Astrocyte (in vitro differentiated cells and primary cell): ENCODE data around the gene NTN1. TPM values are rescaled to one million over a fixed set of nuclear protein-coding genes. Genes with fewer than 3 reads are reported as not detected.

Experiments
- DNase-seq: peaks from one replicate; pipeline ENCODE4 v3.0.0-alpha.2; 2010; ENCODE audit warnings: low read depth
- FAIRE-seq: peaks from 2 replicates; lab custom pipeline; 2011; peaks lifted over from hg19 to GRCh38; lab: Jason Lieb, UNC
- H2AFZ ChIP-seq: 2 replicates; pipeline ENCODE4 v1.6.0; 2012; ENCODE audit warnings: low read depth, low read length, inconsistent platforms
- H3K27ac ChIP-seq: 2 replicates; pipeline ENCODE4 v1.5.1; 2011; ENCODE audit warnings: low read depth, low read length, inconsistent platforms
- H3K27me3 ChIP-seq: 2 replicates; pipeline ENCODE4 v1.6.0; 2011; ENCODE audit warnings: low read length, inconsistent platforms; ENCODE audit not compliant: insufficient read depth
- H3K36me3 ChIP-seq: 2 replicates; pipeline ENCODE4 v1.5.1; 2011; ENCODE audit warnings: low read length, inconsistent platforms; ENCODE audit not compliant: insufficient read depth
- H3K4me1 ChIP-seq: 2 replicates; pipeline ENCODE4 v1.5.1; 2011; ENCODE audit warnings: low read length, inconsistent platforms; ENCODE audit not compliant: insufficient read depth
- H3K4me2 ChIP-seq: 2 replicates; pipeline ENCODE4 v1.6.0; 2012; ENCODE audit warnings: low read length, inconsistent platforms
- H3K4me3 ChIP-seq: 2 replicates; pipeline ENCODE4 v1.5.1; 2011; ENCODE audit warnings: low read depth, mild to moderate bottlenecking, low read length, inconsistent platforms; ENCODE audit not compliant: insufficient read depth
- H3K79me2 ChIP-seq: 2 replicates; pipeline ENCODE4 v1.6.0; 2012; ENCODE audit warnings: mild to moderate bottlenecking, low read length, inconsistent platforms; ENCODE audit not compliant: insufficient read depth
- H3K9ac ChIP-seq: 2 replicates; pipeline ENCODE4 v1.6.0; 2012; ENCODE audit warnings: mild to moderate bottlenecking, low read length, inconsistent platforms
- H3K9me3 ChIP-seq: 2 replicates; pipeline ENCODE4 v1.5.1; 2012; ENCODE audit warnings: low read depth, mild to moderate bottlenecking, low read length, inconsistent platforms; ENCODE audit not compliant: insufficient read depth
- H4K20me1 ChIP-seq: 2 replicates; pipeline ENCODE4 v1.6.0; 2012; ENCODE audit warnings: low read length, inconsistent platforms; ENCODE audit not compliant: insufficient read depth
- H3K27ac Mint-ChIP-seq: one replicate; pipeline ENCODE4 v1.8.0; 2021; ENCODE audit warnings: mild to moderate bottlenecking, mixed read lengths; ENCODE audit not compliant: unreplicated experiment
- H3K27me3 Mint-ChIP-seq: one replicate; pipeline ENCODE4 v1.8.0; 2021; ENCODE audit warnings: low read depth, mixed read lengths; ENCODE audit not compliant: unreplicated experiment
- H3K36me3 Mint-ChIP-seq: one replicate; pipeline ENCODE4 v1.8.0; 2021; ENCODE audit warnings: low read depth, mixed read lengths; ENCODE audit not compliant: unreplicated experiment
- H3K4me1 Mint-ChIP-seq: one replicate; pipeline ENCODE4 v1.8.0; 2021; ENCODE audit warnings: low read depth, mixed read lengths; ENCODE audit not compliant: unreplicated experiment
- H3K4me3 Mint-ChIP-seq: one replicate; pipeline ENCODE4 v1.8.0; 2021; ENCODE audit warnings: mild to moderate bottlenecking, moderate library complexity, mixed read lengths; ENCODE audit not compliant: unreplicated experiment
- H3K9me3 Mint-ChIP-seq: one replicate; pipeline ENCODE4 v1.8.0; 2021; ENCODE audit warnings: mild to moderate bottlenecking, mixed read lengths; ENCODE audit not compliant: unreplicated experiment
- EZH2 ChIP-seq: IDR thresholded peaks from 2 replicates; pipeline ENCODE4 v1.6.1; 2012; ENCODE audit warnings: mild to moderate bottlenecking, low read length, inconsistent platforms; ENCODE audit not compliant: insufficient read depth
- total RNA-seq: library from RNA; stranded (reverse); gene quantifications from 2 replicates; pipeline ENCODE4 v1.2.1, GENCODE V29; 2021
- TF ChIP-seq, protein P1 (sequence below): IDR thresholded peaks from 2 replicates; pipeline ENCODE4 v1.5.1; 2011; ENCODE audit warnings: low read depth, mild to moderate bottlenecking, inconsistent platforms, low read length, moderate library complexity; ENCODE audit not compliant: insufficient read depth

NTN1 gene
- total RNA-seq, 1 donor from 2014 or later, result 9.8 TPM

DNA sequence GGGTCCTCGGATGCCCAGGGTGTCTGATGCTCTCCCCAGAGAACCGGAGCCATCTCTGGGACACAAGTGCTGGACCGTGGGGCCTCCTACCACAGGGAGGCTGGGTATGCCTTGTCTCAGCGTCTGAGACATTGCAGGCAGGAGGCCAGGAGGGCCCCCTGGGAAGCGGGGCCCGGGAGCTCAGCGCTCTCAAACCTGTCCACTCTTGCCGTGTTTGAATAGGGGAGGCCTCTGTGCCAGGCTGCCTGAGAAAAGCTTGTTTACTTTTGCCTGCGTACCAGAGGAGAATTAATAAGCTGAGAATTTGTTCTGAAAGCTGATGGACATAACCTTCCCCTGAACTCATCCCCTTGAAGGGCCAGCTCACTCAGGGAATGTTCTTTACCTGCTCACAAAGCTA lies 163.8 kb downstream of the NTN1 start:
- no peak for DNase-seq
- Mint-ChIP-seq H3K27ac (no peak overlapping the region), H3K27me3 (peaks cover 42% of the 10 kb centered on the region), H3K9me3 (no peaks in the 10 kb centered on the region), H3K4me1 (no peaks in the 10 kb centered on the region), H3K4me3 (no peak overlapping the region), H3K36me3 (no peaks in the 10 kb centered on the region)
- H3K79me2 ChIP-seq, result no peaks in the 10 kb centered on the region
- no peaks in the 10 kb centered on the region for H3K36me3 ChIP-seq
- no peak overlapping the region for H3K9ac ChIP-seq
- H3K4me3 ChIP-seq, result no peak overlapping the region
- no peak for FAIRE-seq
- H3K4me2 ChIP-seq, result no peak overlapping the region
- TF ChIP-seq, protein P1, sequence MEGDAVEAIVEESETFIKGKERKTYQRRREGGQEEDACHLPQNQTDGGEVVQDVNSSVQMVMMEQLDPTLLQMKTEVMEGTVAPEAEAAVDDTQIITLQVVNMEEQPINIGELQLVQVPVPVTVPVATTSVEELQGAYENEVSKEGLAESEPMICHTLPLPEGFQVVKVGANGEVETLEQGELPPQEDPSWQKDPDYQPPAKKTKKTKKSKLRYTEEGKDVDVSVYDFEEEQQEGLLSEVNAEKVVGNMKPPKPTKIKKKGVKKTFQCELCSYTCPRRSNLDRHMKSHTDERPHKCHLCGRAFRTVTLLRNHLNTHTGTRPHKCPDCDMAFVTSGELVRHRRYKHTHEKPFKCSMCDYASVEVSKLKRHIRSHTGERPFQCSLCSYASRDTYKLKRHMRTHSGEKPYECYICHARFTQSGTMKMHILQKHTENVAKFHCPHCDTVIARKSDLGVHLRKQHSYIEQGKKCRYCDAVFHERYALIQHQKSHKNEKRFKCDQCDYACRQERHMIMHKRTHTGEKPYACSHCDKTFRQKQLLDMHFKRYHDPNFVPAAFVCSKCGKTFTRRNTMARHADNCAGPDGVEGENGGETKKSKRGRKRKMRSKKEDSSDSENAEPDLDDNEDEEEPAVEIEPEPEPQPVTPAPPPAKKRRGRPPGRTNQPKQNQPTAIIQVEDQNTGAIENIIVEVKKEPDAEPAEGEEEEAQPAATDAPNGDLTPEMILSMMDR, result no peak
- TF ChIP-seq EZH2, result no peak
- no peak overlapping the region for H2AFZ ChIP-seq
- no peaks in the 10 kb centered on the region for H4K20me1 ChIP-seq
- no peak overlapping the region for H3K27ac ChIP-seq
- no peaks in the 10 kb centered on the region for H3K4me1 ChIP-seq
- no peaks in the 10 kb centered on the region for H3K9me3 ChIP-seq
- H3K27me3 ChIP-seq, result no peaks in the 10 kb centered on the region

DNA sequence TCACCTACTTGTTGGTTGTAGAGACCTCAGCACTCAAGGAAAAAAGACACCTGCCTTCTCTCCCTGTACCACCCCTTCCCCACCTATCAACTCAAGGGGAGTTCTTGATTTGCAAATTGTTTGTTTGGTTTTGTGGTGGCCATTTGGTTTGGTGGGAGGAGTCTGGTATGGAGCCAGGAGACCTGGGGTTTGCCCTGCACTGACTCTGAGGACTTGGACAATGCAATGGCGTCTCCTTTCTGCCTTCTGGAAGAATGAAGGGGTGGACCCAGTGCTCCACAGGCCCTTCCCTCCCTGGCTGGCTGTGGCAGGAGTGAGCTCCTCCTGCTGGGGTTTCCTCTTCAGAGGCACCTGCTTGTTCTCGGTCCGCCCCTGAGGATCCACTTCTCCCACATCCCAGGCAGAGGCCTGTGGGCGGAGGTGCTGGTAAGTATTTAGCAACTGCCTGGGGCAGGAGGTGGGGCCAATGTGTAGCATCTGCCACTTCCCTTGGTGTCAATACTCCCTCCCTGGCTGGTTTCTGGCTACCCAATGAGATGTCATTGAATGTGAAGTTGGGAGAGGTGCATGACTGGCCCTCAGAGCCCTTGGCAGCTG lies 164.5 kb downstream of the NTN1 start:
- Histone ChIP-seq H2AFZ (no peak overlapping the region), H3K27ac (no peak overlapping the region), H3K4me1 (no peaks in the 10 kb centered on the region), H3K9ac (no peak overlapping the region), H3K9me3 (no peaks in the 10 kb centered on the region), H3K27me3 (no peaks in the 10 kb centered on the region), H3K4me3 (no peak overlapping the region), H3K4me2 (no peak overlapping the region), H3K79me2 (no peaks in the 10 kb centered on the region), H4K20me1 (no peaks in the 10 kb centered on the region), H3K36me3 (no peaks in the 10 kb centered on the region)
- Mint-ChIP-seq H3K9me3 (no peaks in the 10 kb centered on the region), H3K4me1 (no peaks in the 10 kb centered on the region), H3K27ac (no peak overlapping the region), H3K36me3 (no peaks in the 10 kb centered on the region), H3K4me3 (no peak overlapping the region), H3K27me3 (peaks cover 39% of the 10 kb centered on the region)
- no peak for FAIRE-seq
- TF ChIP-seq, protein P1, result no peak
- TF ChIP-seq EZH2, result no peak
- DNase-seq, result no peak

DNA sequence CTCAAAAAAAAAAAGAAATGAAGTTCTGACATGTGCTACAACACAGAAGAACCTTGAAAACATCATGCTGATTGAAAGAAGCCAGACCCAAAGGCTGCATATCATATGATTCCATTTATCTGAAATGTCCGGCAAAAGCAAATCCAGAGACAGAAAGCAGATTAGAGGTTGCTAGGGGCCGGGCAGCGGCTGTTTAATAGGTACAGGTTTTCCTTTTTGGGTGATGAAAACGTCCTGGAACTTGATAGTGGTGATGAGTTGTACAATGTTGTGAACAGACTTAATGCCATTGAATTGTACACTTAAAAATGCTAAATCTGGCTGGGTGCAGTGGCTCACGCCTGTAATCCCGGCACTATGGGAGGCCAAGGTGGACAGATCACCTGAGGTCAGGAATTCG lies 166.5 kb downstream of the NTN1 start:
- Histone ChIP-seq H3K4me3 (no peak overlapping the region), H3K9me3 (no peaks in the 10 kb centered on the region), H3K27me3 (no peaks in the 10 kb centered on the region), H3K4me1 (no peaks in the 10 kb centered on the region), H2AFZ (no peak overlapping the region), H3K27ac (no peak overlapping the region), H3K79me2 (no peaks in the 10 kb centered on the region), H4K20me1 (no peaks in the 10 kb centered on the region), H3K36me3 (no peaks in the 10 kb centered on the region), H3K9ac (no peak overlapping the region), H3K4me2 (no peak overlapping the region)
- FAIRE-seq (no peak), DNase-seq (no peak)
- Mint-ChIP-seq H3K4me1 (no peaks in the 10 kb centered on the region), H3K36me3 (no peaks in the 10 kb centered on the region), H3K27me3 (peaks cover 28% of the 10 kb centered on the region), H3K27ac (no peak overlapping the region), H3K4me3 (no peak overlapping the region), H3K9me3 (no peaks in the 10 kb centered on the region)
- TF ChIP-seq, protein P1, result no peak
- no peak for TF ChIP-seq EZH2
